GM11168 (cell line): ENCODE data around the gene XPO5.

Experiments used
- in situ Hi-C: fragments of 300-500 bp; cut with MboI; formaldehyde crosslinking; loops from one replicate; pipeline ENCODE4 v1.12.0; 2022; ENCODE audit warnings: low sequenced_read_pairs; ENCODE audit not compliant: unreplicated experiment

The XPO5 gene

DNA sequence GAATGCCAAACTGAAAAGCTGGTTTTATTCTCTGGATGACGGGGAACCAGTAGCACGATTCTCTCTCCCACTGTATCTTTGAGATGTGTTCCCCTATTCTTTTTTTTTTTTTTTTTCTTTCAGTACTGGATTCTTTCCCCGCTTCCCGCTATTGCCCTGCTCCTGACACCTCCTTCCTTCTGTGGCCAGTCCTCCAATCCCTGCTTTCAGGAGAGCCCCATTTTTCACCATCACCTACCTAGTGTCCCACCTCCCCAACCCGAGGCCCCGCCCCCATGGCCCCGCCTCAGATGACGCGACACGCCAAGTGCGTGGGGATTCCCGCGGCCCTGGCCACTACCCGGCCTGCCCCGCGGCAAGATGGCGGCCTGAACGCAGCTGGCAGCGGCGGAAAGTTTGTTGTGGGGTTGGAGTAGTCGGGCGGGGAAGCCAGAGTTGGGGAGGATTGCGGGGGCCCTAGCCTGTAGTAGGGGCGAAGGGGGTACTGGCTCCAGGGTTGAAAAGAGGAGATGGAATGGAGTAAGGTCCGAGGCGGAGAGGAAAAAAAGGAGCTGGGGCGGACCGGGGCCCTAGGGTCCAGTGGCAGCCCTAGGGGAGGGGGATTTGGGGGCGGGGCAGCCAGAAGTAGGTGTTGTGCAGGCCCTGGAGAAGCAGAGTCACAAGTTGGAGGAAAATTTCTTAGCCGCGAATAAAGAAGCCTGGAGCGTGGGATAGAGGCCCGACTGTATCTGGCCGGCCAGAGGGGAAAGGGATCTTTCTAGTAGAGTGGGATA lies 98.4 kb downstream of the XPO5 start, which contains the start of gene TJAP1:
TSS of gene TJAP1 (plus strand) at position 336 of the 773 bp plus-strand sequence. CDS start 21,432 bp downstream, outside the sequence.
- in situ Hi-C loops, result no loop called here

DNA sequence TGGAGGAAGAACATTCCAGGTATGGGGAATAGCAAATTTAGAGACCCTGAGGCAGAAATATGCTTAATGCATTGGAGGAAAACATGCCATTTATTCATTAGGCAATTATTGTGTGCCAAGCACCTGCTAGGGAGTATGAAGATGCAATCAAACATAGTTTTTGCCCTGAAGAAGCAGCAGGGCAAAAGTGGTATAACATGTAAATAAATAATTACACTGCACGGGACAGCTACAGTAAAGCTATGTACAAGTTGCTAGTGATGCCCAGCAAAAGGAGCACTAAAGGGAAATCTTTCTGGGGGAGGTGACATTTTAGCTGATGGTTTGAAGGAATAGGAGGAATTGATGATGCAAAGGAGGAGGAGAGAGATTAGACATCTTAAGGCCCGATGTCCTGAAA lies 99.1 kb downstream of the XPO5 start:
- in situ Hi-C loops, result no loop called here

DNA sequence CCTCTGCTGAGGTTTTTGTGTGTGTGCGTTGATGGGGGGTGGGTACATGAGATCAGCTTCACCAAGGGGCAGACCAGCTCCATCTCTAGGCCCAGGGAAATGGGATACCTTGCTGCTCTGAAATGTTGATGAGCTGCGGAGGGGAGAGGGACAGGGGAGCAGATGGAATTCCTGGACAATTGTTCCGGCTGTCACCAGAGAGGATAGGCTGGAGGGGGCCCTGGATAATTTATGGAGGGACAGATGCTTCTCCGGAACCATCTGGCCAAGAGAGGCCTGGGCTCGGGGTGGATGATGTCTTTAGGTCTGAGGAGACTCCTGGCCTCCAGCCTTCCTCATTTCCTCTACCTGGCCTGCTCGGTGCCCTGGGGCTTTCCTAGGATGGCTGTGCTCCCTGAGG lies 100.3 kb downstream of the XPO5 start:
- in situ Hi-C loops, result no loop called here

DNA sequence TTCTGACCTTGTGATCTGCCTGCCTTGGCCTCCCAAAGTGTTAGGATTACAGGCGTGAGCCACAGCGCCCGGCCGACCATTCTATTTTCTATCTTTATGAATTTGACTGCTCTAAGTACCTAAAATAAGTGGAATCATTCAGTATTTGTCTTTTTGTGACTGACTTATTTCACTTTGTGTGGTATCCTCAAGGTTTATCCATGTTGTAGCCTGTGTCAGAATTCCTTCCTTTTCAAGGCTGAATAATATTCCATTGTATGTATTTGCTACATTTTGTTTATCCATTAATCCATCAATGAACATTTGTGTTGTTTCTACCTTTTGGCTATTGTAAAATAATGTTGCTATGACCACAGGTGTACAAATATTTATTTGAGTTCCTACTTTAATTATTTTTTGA lies 103.3 kb downstream of the XPO5 start:
- in situ Hi-C loops, result no loop called here
